HEK293 (cell line): ENCODE data around the gene TP53BP2.
A peak's percentile ranks its signal among the peaks of the same experiment; 100 is the strongest.

ENCODE experiments used
- CTCF ChIA-PET: fragments of 350-600 bp; formaldehyde crosslinking; extraction: SDS; loops from one replicate; lab custom pipeline; 2021; ENCODE audit warnings: antibody characterized with exemption; lab: Yijun Ruan, JAX
- POLR2A ChIA-PET: fragments of 300-600 bp; formaldehyde crosslinking; extraction: SDS; loops from one replicate; lab custom pipeline; 2020; ENCODE audit warnings: antibody characterized with exemption, inconsistent platforms; lab: Yijun Ruan, JAX
- H3K27ac ChIP-seq: fragments of 200-500 bp; sonication (Bioruptor generic); 2 replicates; pipeline ENCODE4 v1.5.1; 2014; ENCODE audit warnings: low read depth, low read length, control low read depth, inconsistent platforms; ENCODE audit errors: extremely low read depth
- H3K36me3 ChIP-seq, 2 experiments: fragments of 200-500 bp in 1 of 2; sonication (Bioruptor generic) in 1 of 2; 1 replicate in 1 of 2; 2 replicates in 1 of 2; pipeline ENCODE4 v1.5.1; 2014 to 2017; ENCODE audit warnings: inconsistent platforms in 2 of 2, low read length in 2 of 2; ENCODE audit not compliant: control insufficient read depth in 2 of 2, insufficient read depth in 1 of 2
- H3K4me1 ChIP-seq: fragments of 200-500 bp; sonication (Bioruptor generic); 2 replicates; pipeline ENCODE4 v1.5.1; 2014; ENCODE audit warnings: mild to moderate bottlenecking, low read length, inconsistent platforms; ENCODE audit not compliant: control insufficient read depth, insufficient read depth
- H3K4me3 ChIP-seq: 2 replicates; pipeline ENCODE4 v1.5.1; 2011; ENCODE audit warnings: low read depth, mild to moderate bottlenecking, control low read depth, low read length, moderate library complexity
- H3K9me3 ChIP-seq: fragments of 200-500 bp; sonication (Bioruptor generic); 2 replicates; pipeline ENCODE4 v1.5.1; 2014; ENCODE audit warnings: low read depth, low read length, inconsistent platforms; ENCODE audit not compliant: control insufficient read depth, insufficient read depth
- ELK4 ChIP-seq: IDR thresholded peaks from 2 replicates; pipeline ENCODE4 v1.6.1; 2011; ENCODE audit warnings: mild to moderate bottlenecking, low read depth, low read length, borderline replicate concordance
- KLF16 ChIP-seq: fragments of 450-650 bp; formaldehyde crosslinking; IDR thresholded peaks from 2 replicates; pipeline ENCODE4 v1.5.1; 2017; ENCODE audit warnings: missing biosample characterization, missing genetic modification characterization
- PRDM1 ChIP-seq: fragments of 450-650 bp; formaldehyde crosslinking; IDR thresholded peaks from 2 replicates; pipeline ENCODE4; 2016; ENCODE audit warnings: missing biosample characterization, missing genetic modification characterization
- PRDM10 ChIP-seq: fragments of 450-650 bp; formaldehyde crosslinking; IDR thresholded peaks from 2 replicates; pipeline ENCODE4 v1.5.1; 2016; ENCODE audit warnings: missing biosample characterization, missing genetic modification characterization
- SCRT1 ChIP-seq: fragments of 450-650 bp; formaldehyde crosslinking; IDR thresholded peaks from 2 replicates; pipeline ENCODE4 v1.5.1; 2016; ENCODE audit warnings: missing biosample characterization, missing genetic modification characterization, borderline replicate concordance
- SCRT2 ChIP-seq: fragments of 450-650 bp; formaldehyde crosslinking; IDR thresholded peaks from 2 replicates; pipeline ENCODE4 v1.5.1; 2016; ENCODE audit warnings: missing biosample characterization, missing genetic modification characterization
- SP3 ChIP-seq: fragments of 450-650 bp; formaldehyde crosslinking; IDR thresholded peaks from 2 replicates; pipeline ENCODE4 v1.5.1; 2016; ENCODE audit warnings: missing biosample characterization, missing genetic modification characterization
- TRIM28 ChIP-seq: IDR thresholded peaks from 2 replicates; pipeline ENCODE4 v1.6.1; 2011; ENCODE audit warnings: low read length, control low read depth, borderline replicate concordance
- ZBTB44 ChIP-seq: fragments of 450-650 bp; IDR thresholded peaks from 2 replicates; pipeline ENCODE4 v1.5.1; 2018; ENCODE audit warnings: missing biosample characterization, mild to moderate bottlenecking, missing genetic modification characterization
- ZNF24 ChIP-seq: fragments of 450-650 bp; formaldehyde crosslinking; IDR thresholded peaks from 2 replicates; pipeline ENCODE4 v1.5.1; 2016; ENCODE audit warnings: missing biosample characterization, missing genetic modification characterization
- ZNF280D ChIP-seq: fragments of 450-650 bp; formaldehyde crosslinking; IDR thresholded peaks from 2 replicates; pipeline ENCODE4 v1.5.1; 2016; ENCODE audit warnings: missing biosample characterization, missing genetic modification characterization
- ZNF341 ChIP-seq: fragments of 450-650 bp; formaldehyde crosslinking; IDR thresholded peaks from 2 replicates; pipeline ENCODE4; 2016; ENCODE audit warnings: low read depth, missing biosample characterization, missing genetic modification characterization
- ZNF548 ChIP-seq: fragments of 450-650 bp; formaldehyde crosslinking; IDR thresholded peaks from 2 replicates; pipeline ENCODE4 v1.5.1; 2016; ENCODE audit warnings: missing biosample characterization, missing genetic modification characterization
- ZNF549 ChIP-seq: fragments of 450-650 bp; IDR thresholded peaks from 2 replicates; pipeline ENCODE4 v1.5.1; 2018; ENCODE audit warnings: missing biosample characterization, missing genetic modification characterization, mild to moderate bottlenecking, inconsistent platforms, moderate library complexity
- ZNF624 ChIP-seq: fragments of 450-650 bp; formaldehyde crosslinking; IDR thresholded peaks from 2 replicates; pipeline ENCODE4 v1.5.1; 2017; ENCODE audit warnings: missing biosample characterization, missing genetic modification characterization
- ZNF658 ChIP-seq: fragments of 450-650 bp; formaldehyde crosslinking; IDR thresholded peaks from 2 replicates; pipeline ENCODE4; 2016; ENCODE audit warnings: missing biosample characterization, missing genetic modification characterization
- ZNF777 ChIP-seq: fragments of 450-650 bp; formaldehyde crosslinking; IDR thresholded peaks from 2 replicates; pipeline ENCODE4 v1.5.1; 2017; ENCODE audit warnings: missing biosample characterization, missing genetic modification characterization, borderline replicate concordance
- ZNF843 ChIP-seq: fragments of 450-650 bp; formaldehyde crosslinking; IDR thresholded peaks from 2 replicates; pipeline ENCODE4 v1.5.1; 2016; ENCODE audit warnings: missing biosample characterization, missing genetic modification characterization
- ZSCAN23 ChIP-seq: fragments of 450-650 bp; formaldehyde crosslinking; IDR thresholded peaks from 2 replicates; pipeline ENCODE4 v1.5.1; 2016; ENCODE audit warnings: missing biosample characterization, missing genetic modification characterization
- TF ChIP-seq, protein P1 (sequence below): fragments of 450-650 bp; formaldehyde crosslinking; IDR thresholded peaks from 2 replicates; pipeline ENCODE4 v1.5.1; 2017; ENCODE audit warnings: missing biosample characterization, missing genetic modification characterization
- TF ChIP-seq, protein P2 (sequence below): sonication (generic); formaldehyde crosslinking; IDR thresholded peaks from 2 replicates; pipeline ENCODE4 v1.8.1; 2022; ENCODE audit warnings: mild to moderate bottlenecking, moderate library complexity, missing genetic modification reagents

The TP53BP2 gene

GRCh38 chr1:223837206-223837605 is 8.5 kb downstream of the TP53BP2 start (continued):
- TF ChIP-seq PRDM10 (tag by site-specific recombination), result no peak
- TF ChIP-seq ZNF777 (tag by site-specific recombination), result no peak
- TF ChIP-seq, protein P1, sequence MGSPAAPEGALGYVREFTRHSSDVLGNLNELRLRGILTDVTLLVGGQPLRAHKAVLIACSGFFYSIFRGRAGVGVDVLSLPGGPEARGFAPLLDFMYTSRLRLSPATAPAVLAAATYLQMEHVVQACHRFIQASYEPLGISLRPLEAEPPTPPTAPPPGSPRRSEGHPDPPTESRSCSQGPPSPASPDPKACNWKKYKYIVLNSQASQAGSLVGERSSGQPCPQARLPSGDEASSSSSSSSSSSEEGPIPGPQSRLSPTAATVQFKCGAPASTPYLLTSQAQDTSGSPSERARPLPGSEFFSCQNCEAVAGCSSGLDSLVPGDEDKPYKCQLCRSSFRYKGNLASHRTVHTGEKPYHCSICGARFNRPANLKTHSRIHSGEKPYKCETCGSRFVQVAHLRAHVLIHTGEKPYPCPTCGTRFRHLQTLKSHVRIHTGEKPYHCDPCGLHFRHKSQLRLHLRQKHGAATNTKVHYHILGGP (tag by site-specific recombination), result no peak
- TF ChIP-seq ZNF658 (tag by site-specific recombination), result no peak
- TF ChIP-seq ZNF843 (tag by site-specific recombination), result no peak
- no peak for TF ChIP-seq ZNF549
- TF ChIP-seq ZNF280D (tag by site-specific recombination), result no peak
- no peak for TF ChIP-seq ELK4
- no peak for TF ChIP-seq ZNF24
- TF ChIP-seq, protein P2, sequence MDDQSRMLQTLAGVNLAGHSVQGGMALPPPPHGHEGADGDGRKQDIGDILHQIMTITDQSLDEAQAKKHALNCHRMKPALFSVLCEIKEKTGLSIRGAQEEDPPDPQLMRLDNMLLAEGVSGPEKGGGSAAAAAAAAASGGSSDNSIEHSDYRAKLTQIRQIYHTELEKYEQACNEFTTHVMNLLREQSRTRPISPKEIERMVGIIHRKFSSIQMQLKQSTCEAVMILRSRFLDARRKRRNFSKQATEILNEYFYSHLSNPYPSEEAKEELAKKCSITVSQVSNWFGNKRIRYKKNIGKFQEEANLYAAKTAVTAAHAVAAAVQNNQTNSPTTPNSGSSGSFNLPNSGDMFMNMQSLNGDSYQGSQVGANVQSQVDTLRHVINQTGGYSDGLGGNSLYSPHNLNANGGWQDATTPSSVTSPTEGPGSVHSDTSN (CRISPR knock-in tag), result no peak
- peak; percentile 33; the same call in 1 of the 2 replicates for TF ChIP-seq ZSCAN23 (tag by site-specific recombination)
- 0 out of 2 replicates have a peak, but pooled peaks have one; percentile 45 for TF ChIP-seq ZBTB44 (tag by site-specific recombination)
- TF ChIP-seq ZNF548, result no peak
- TF ChIP-seq SP3 (tag by site-specific recombination), result no peak

- Histone ChIP-seq H3K27ac (no peak overlapping the region), H3K4me3 (no peak overlapping the region), H3K4me1 (peaks cover 52% of the 10 kb centered on the region), H3K9me3 (no peaks in the 10 kb centered on the region), H3K36me3 (no peaks in the 10 kb centered on the region; a peak in 1 of 3 replicates)
- CTCF ChIA-PET, result interaction anchor here (0.6 to 2.8 kb wide), 5 partner anchors 9 to 248 kb away, joined by 3 to 13 read pairs (median 3); no protein-coding TSS in a partner anchor
- POLR2A ChIA-PET, result interaction anchor here (3.5 kb wide), 1 partner anchor 9 kb away, joined by 18 read pairs; the partner anchor contains the start of gene TP53BP2
- TF ChIP-seq KLF16 (tag by site-specific recombination), result no peak
- TF ChIP-seq SCRT1 (tag by site-specific recombination), result peak; percentile 59; the same call in 1 of the 2 replicates
- TF ChIP-seq TRIM28, result no peak
- TF ChIP-seq SCRT2, result peak; percentile 81
- peak; percentile 62 for TF ChIP-seq PRDM10 (tag by site-specific recombination)
- TF ChIP-seq ZNF624 (tag by site-specific recombination), result no peak
- no peak for TF ChIP-seq ZNF341 (tag by site-specific recombination)
- TF ChIP-seq PRDM1 (tag by site-specific recombination), result peak; percentile 64
Observed at GRCh38 chr1:223836586-223836985, 9.2 kb downstream of the TP53BP2 start.
